ENCODE results near the gene SRGAP3. TPM values are rescaled to one million over a fixed set of nuclear protein-coding genes. Genes with fewer than 3 reads are reported as not detected.

The SRGAP3 gene
- total RNA-seq, 1 experiment from 2014 or later: not detected

DNA sequence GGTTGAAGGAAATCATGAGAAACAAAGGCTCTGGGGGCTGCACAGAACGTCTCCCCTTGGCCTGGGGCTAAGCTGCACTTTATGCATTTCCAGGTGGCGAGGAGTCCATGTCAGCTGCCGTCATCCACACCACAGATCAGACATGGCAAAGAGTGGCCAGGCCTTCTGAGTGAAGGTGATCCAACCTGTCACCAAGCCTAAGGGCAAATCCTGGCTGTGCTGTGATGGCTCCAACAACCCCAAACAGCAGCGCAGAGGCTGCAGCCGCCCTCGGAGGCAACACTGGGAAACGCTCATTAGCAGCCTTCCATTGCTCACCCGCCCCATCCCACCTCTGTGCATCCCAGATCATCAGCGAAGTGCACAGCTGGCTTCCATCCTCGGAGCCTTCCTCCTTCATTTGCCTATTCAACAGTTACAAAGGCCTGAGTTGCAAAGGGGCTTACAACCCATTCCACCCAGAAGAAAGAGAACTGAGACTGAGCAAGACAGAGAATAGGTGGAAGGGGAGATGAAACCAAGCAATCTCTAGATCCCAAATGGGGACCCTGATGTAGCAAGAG is 55.7 kb downstream of the SRGAP3 start:
- DNase-seq: no peak
- no peak overlapping the region for H3K27ac ChIP-seq
- no peaks in the 10 kb centered on the region for H3K4me1 ChIP-seq
- H3K36me3 ChIP-seq: no peaks in the 10 kb centered on the region
- no peak overlapping the region for H3K4me3 ChIP-seq
- H3K27me3 ChIP-seq: peaks cover 8% of the 10 kb centered on the region
- no peaks in the 10 kb centered on the region for H3K9me3 ChIP-seq (replicated peaks)

DNA sequence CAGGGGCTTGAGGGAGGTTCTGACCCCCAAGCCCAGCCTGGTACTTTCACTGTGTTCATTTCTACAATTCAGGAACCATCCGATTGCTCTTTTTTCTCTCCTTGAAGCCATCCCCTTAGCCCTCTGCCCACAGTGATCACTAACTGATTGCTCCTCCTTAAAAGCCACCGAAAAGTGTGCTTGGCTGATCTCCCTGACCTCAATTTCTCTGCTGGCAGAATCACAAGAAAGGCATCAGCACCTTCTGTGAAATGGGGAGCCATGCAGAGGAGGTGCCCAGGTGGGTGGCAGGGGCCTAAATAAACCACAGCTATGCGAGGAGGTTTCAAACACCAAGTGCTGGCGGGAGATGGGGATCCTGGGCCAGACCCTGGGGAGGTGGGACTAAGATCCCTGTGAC is 56.2 kb downstream of the SRGAP3 start:
- no peaks in the 10 kb centered on the region for H3K4me1 ChIP-seq

DNA sequence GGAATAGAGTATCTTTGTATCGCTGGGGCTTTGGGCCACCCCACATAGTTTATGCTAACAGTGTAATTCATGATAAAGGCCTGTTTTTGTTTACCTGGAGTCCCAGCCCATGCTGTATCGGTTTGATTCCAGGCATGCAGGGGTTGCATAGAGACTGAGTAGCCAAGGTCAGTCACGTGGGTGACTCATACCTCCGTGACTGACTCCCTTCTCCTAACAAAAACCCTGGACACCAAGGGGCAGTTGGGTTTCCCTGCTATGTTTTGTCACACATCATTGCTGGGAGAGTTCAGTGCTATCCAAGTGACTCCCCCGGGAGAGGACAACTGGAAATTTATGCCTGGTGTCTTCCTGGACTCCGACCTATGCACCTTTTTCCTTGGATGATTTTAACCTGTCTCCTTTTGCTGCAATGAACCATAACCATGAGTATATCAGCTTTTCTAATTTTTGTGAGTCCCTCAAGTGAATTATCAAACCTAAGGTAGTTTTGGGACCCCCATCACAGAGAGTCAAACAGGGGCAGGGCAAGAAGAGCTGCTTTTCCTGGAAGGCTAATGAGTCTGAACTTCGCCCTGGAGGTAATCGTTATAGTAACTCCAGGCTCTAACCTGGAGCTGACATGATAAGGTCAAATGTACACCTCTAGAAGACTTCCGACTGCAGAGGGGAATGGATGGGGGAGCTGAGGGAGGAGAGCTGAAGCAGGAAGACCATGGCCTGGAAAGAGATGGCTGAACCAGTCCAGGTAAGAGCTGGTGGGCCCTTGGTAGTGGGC is 57.0 kb downstream of the SRGAP3 start:
- no peaks in the 10 kb centered on the region for H3K9me3 ChIP-seq (replicated peaks)
- no peak overlapping the region for H3K27ac ChIP-seq
- no peak overlapping the region for H3K4me3 ChIP-seq
- no peaks in the 10 kb centered on the region for H3K4me1 ChIP-seq
- DNase-seq: no peak
- no peaks in the 10 kb centered on the region for H3K36me3 ChIP-seq
- peaks cover 18% of the 10 kb centered on the region for H3K27me3 ChIP-seq

More for the DNA sequence above, 56.2 kb downstream of the SRGAP3 start:
- Histone ChIP-seq H3K9me3 (replicated peaks) (no peaks in the 10 kb centered on the region), H3K27ac (no peak overlapping the region), H3K4me3 (no peak overlapping the region), H3K36me3 (no peaks in the 10 kb centered on the region), H3K27me3 (peaks cover 12% of the 10 kb centered on the region)
- no peak for DNase-seq

DNA sequence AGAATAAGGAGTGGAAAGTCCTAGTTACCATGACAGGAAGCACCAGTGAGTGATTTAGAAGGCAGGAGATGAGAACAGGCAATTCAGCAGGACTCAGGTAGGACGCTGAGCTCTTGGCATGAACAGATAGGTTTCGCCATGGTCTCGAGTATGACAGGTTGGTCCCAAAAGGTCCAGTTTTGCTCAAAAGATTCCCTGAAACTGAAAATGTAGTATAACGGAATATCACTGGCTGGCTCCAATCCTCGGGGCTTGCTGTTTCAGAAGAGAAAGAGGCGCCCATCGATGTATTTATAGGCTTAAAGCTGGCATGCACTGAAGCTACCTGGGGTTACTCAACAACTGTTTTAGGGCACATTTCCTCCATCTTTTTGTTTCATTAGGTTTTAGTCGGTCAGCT is 59.2 kb downstream of the SRGAP3 start:
- no peaks in the 10 kb centered on the region for H3K4me1 ChIP-seq
- DNase-seq: no peak
- no peaks in the 10 kb centered on the region for H3K9me3 ChIP-seq (replicated peaks)
- no peak overlapping the region for H3K4me3 ChIP-seq
- H3K27ac ChIP-seq: no peak overlapping the region
- H3K27me3 ChIP-seq: peaks cover 15% of the 10 kb centered on the region
- H3K36me3 ChIP-seq: no peaks in the 10 kb centered on the region

DNA sequence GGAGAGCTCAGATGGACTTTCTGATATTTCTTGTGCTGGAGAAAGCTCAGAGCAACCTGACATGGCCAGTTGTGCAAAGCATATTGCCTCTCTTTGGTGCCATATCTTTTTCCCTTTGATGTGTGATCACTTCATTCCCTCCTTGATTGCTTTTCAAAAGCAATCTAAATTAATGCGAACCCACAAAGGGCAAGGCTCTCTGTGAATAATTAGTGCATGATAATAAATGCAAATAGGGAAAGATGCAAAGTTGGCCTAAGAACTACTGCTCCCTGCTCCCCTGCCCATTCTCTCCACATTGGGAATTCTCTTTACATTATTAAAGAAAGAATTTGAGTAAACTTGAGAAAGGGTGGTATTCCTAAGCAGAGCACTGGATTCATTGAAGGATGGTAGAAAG is 60.9 kb downstream of the SRGAP3 start:
- Histone ChIP-seq H3K9me3 (replicated peaks) (no peaks in the 10 kb centered on the region), H3K27me3 (peaks cover 21% of the 10 kb centered on the region), H3K4me3 (no peak overlapping the region), H3K36me3 (no peaks in the 10 kb centered on the region), H3K27ac (no peak overlapping the region), H3K4me1 (no peaks in the 10 kb centered on the region)
- no peak for DNase-seq

DNA sequence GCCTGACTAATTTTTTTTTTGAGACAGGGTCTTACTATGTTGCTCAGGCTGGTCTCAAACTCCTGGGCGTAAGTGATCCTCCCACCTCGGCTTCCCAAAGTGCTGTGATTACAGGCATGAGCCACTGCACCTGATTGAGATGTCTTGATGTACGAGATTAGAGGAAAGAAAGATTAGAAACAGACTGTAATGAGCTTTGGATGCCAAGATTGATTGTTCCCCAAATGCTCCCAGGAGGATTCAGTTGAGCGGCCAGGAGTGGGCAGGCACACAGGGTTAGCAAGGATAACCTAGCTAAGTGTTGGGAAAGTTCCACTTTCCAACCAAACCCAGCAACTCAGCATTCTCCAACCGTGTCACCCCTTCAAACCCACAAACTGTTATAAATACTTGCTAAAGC is 63.7 kb downstream of the SRGAP3 start:
- no peak for DNase-seq
- no peak overlapping the region for H3K27ac ChIP-seq
- 0 out of 2 replicates have a peak, but pooled peaks cover 3% of the 10 kb centered on the region for H3K4me1 ChIP-seq
- H3K36me3 ChIP-seq: no peaks in the 10 kb centered on the region
- peaks cover 25% of the 10 kb centered on the region for H3K27me3 ChIP-seq
- H3K4me3 ChIP-seq: no peak overlapping the region
- no peaks in the 10 kb centered on the region for H3K9me3 ChIP-seq (replicated peaks)

DNA sequence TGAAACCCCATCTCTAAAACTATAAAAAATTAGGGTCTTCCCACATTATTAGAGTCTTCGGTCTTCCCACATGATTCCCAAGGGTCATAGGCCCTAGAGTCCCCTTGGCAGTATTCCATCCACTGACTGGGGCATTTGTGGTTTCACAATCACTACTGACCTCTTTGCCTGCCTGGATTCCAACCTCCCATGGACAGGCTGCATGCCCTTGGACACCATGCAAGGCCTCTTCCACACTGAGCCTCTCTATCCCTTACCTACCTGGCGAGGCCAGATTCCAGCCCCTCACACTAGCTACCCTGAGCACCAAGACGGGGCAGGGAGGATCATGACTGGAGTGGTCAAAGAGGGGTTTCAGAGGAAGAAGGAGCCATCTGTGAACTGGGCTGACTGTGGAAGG is 64.4 kb downstream of the SRGAP3 start:
- H3K9me3 ChIP-seq (replicated peaks): no peaks in the 10 kb centered on the region
- no peaks in the 10 kb centered on the region for H3K36me3 ChIP-seq
- H3K27me3 ChIP-seq: peaks cover 25% of the 10 kb centered on the region
- H3K27ac ChIP-seq: no peak overlapping the region
- no peak overlapping the region for H3K4me3 ChIP-seq
- H3K4me1 ChIP-seq: 0 out of 2 replicates have a peak, but pooled peaks cover 3% of the 10 kb centered on the region
- DNase-seq: no peak

DNA sequence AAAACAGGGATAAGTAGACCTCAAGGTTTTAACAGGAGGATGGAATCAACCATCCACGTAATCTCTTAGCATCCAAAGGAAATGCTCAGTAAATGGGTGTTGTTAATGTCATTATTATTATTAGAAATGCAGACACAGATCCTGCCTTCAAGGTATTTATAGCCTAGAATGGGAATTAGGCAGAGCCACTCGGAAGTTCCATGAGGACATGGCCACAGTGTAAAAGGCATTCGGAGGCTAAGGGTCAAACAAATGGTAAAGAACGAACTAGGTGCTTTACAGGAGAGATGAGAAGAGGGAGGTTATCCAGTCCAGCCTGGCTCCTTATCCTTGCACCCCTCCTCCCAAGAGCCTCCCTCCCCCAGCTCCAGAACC is 65.0 kb downstream of the SRGAP3 start:
- H3K9me3 ChIP-seq (replicated peaks): no peaks in the 10 kb centered on the region
- no peaks in the 10 kb centered on the region for H3K36me3 ChIP-seq
- H3K4me3 ChIP-seq: no peak overlapping the region
- no peak for DNase-seq
- H3K27me3 ChIP-seq: peaks cover 25% of the 10 kb centered on the region
- no peak overlapping the region for H3K27ac ChIP-seq
- H3K4me1 ChIP-seq: 0 out of 2 replicates have a peak, but pooled peaks cover 3% of the 10 kb centered on the region

DNA sequence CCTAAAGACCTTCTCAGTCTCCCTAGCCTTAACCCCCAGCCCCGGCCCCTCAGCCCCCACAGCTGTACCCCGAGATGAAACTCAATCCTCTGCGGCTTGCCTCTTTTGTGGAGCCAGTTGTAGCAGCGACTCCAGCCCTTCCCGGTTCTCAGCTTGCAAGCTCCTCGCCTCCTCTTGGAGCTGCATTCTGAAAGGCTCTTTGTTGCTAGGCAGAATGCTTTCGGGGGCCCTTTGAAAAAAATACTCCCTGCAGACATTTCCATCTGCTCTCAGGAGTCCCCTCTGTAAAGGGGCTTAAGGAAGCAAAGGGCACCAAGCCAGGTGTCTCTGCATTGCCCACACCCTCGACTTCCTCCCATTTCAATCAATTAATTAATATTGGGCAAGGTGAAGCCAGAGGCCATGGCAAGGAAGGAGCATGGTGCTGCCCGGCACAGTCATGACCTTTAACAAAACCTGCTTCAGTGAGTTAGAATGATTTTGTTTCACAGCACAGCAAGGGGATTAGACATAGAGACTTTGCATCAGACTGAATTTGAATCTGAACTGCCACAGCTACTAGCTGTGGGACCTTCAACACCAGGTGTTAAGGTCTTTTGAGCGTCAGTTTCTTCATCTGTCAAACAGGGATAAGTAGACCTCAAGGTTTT is 65.5 kb downstream of the SRGAP3 start:
- H3K27ac ChIP-seq: no peak overlapping the region
- 0 out of 2 replicates have a peak, but pooled peaks cover 3% of the 10 kb centered on the region for H3K4me1 ChIP-seq
- H3K4me3 ChIP-seq: no peak overlapping the region
- H3K36me3 ChIP-seq: no peaks in the 10 kb centered on the region
- DNase-seq: peak; percentile 25 to 72
- no peaks in the 10 kb centered on the region for H3K9me3 ChIP-seq (replicated peaks)
- H3K27me3 ChIP-seq: peaks cover 21% of the 10 kb centered on the region

DNA sequence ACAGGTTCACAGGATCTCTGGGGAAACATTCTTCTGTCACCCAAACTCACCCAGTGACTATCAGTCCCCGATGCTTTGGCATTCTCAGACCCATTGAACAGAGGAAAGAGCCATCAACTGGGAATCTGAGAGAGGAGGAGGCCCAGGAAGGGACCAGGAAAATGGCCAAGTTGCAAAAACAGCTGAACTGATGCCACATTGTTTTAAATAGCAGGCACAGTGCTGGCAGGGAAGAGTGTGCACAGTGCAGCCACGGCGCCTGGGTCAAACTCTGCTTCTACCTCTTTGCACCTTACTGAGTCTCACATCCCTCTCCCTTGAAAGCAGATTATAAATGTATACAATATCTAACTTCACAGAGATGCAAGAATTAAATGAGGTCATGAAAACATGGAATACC is 66.4 kb downstream of the SRGAP3 start:
- Histone ChIP-seq H3K4me1 (0 out of 2 replicates have a peak, but pooled peaks cover 3% of the 10 kb centered on the region), H3K27me3 (peaks cover 14% of the 10 kb centered on the region; the same call in 1 of the 2 replicates), H3K9me3 (replicated peaks) (no peaks in the 10 kb centered on the region), H3K27ac (no peak overlapping the region), H3K36me3 (no peaks in the 10 kb centered on the region), H3K4me3 (no peak overlapping the region)
- peak in 1 of 2 experiments; percentile 9 for DNase-seq

DNA sequence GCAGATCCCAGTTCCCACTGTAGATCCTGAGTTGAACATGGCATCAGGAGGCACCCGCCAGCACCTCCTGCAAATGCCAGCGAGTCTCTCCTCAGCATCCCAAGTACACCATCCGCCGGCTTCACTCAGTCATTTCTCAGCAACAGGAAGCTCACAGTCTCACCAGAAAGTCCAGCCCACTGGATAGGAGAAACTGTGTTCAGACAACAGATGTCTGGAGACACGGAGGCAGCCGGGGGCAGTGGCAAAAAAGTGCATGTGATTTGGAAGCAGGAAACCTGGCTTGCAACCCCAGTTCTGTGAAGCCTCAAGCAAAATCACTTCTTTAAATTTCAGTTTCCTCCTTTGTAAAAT is 68.7 kb downstream of the SRGAP3 start:
- Histone ChIP-seq H3K36me3 (no peaks in the 10 kb centered on the region), H3K4me3 (no peak overlapping the region), H3K9me3 (replicated peaks) (no peaks in the 10 kb centered on the region), H3K27ac (no peak overlapping the region), H3K4me1 (0 out of 2 replicates have a peak, but pooled peaks cover 3% of the 10 kb centered on the region), H3K27me3 (0 out of 2 replicates have a peak, but pooled peaks cover 10% of the 10 kb centered on the region)
- DNase-seq: no peak

DNA sequence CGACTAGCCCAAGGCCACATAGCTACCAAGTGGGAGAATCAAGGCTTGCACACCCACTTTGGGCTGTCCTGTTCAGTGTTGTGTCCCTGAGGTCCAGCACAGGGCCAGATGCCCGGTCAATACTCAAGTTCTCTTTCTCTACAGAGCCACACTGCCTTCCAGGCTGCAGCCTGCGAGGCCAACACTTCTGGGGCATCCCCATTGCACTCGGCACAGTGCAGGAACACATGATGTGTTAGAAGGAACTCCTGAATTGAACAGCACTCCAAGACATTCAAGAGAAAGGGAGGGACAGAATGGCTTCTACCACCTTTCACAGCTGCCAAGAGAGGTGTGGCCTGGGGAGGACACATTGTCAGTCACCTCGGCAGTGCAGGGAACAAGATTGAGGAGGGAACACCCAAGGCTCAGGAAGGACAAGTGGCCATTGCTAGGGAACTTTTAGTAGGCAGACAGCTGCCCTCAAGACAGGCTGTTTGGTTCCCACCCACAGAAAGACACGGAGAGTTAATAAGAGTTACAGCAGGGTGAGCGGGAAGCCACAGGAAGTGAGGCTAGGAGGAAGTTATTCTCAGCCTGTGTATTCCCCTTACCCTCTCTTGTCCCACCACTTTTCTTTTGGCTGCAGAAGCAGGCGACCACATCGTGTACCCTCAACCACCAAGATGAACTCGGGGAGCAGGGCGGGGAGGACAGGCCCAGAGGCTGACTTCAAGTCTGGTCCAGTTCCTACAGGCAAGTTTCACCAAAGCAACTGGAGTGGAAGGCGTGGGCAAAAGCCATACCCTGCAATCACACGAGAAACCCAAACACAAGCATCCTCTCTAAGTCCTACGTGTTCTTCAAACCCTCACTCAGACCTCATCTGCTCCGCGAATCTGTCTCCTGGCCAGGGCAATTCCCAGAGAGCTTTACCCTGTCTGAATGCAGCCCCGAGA is 69.4 kb downstream of the SRGAP3 start:
- Histone ChIP-seq H3K4me3 (no peak overlapping the region), H3K27ac (no peak overlapping the region), H3K36me3 (no peaks in the 10 kb centered on the region), H3K9me3 (replicated peaks) (no peaks in the 10 kb centered on the region), H3K27me3 (0 out of 2 replicates have a peak, but pooled peaks cover 10% of the 10 kb centered on the region), H3K4me1 (0 out of 2 replicates have a peak, but pooled peaks cover 7% of the 10 kb centered on the region)
- no peak for DNase-seq

DNA sequence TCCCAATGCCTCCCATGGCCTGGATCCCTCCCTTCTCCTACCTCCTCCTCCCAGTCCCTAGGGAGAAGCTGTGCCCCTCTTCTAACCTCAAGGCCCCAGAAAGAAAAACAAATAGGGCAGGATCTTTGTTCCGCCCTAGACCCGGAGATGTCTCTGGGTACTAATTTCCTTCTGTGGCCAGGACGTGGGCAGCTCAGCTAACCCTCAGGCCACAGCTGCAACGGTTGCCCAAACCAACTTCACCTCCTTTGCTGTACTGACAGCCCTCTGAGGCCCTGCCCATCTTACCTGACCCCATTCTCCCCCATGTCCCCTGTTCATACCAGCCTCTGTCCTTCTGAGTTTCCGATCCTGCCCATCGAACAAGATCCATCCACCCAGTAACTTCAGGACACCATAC is 70.7 kb downstream of the SRGAP3 start:
- Histone ChIP-seq H3K27ac (no peak overlapping the region), H3K4me3 (no peak overlapping the region), H3K36me3 (no peaks in the 10 kb centered on the region), H3K4me1 (0 out of 2 replicates have a peak, but pooled peaks cover 7% of the 10 kb centered on the region), H3K27me3 (0 out of 2 replicates have a peak, but pooled peaks cover 4% of the 10 kb centered on the region), H3K9me3 (replicated peaks) (no peaks in the 10 kb centered on the region)
- no peak for DNase-seq

DNA sequence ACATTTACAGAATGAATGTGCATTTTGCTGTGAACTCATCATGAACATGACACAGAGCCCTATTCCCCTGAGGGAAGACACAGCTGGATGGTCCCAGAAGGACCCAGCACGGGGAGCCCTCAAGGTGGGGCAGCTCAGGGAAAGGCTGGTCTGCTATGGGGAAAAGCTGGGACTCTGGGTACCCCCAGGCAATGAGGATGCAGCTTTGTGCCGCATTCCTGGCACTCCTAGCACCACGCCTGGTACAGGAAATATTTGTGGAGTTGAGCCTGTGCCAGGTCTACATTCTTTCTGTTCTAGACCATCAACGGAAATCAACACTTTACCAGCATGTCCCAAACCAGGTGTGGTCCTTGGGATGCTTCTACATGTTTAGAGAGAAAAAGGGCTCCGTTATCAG is 74.0 kb downstream of the SRGAP3 start:
- H3K4me1 ChIP-seq: 0 out of 2 replicates have a peak, but pooled peaks cover 5% of the 10 kb centered on the region
- no peaks in the 10 kb centered on the region for H3K36me3 ChIP-seq
- 0 out of 2 replicates have a peak, but pooled peaks cover 5% of the 10 kb centered on the region for H3K27me3 ChIP-seq
- H3K4me3 ChIP-seq: no peak overlapping the region
- no peak overlapping the region for H3K27ac ChIP-seq
- H3K9me3 ChIP-seq (replicated peaks): no peaks in the 10 kb centered on the region
- no peak for DNase-seq
